Ishikawa (cell line): ENCODE data around the gene EIPR1.

Experiments
- CREB1 ChIP-seq: IDR thresholded peaks from 2 replicates; pipeline ENCODE4 v1.6.1; 2012; ENCODE audit warnings: low read depth
- MAX ChIP-seq: IDR thresholded peaks from 2 replicates; pipeline ENCODE4 v1.6.1; 2012

- TF ChIP-seq CREB1: no peak
- no peak for TF ChIP-seq MAX
Observed at GRCh38 chr2:3344897-3345296, 32.7 kb downstream of the EIPR1 start.
